Memory B cell (primary cell): Measurements from ENCODE around the gene ATP6V1G2.
"Not testable (repeated sequence)": the region's sequence is repeated elsewhere in the genome, so short reads cannot be mapped to it uniquely, and the experiment has no call there.

Experiments used
- ATAC-seq: fragments of 150-1000 bp; cut with Tn5 transposase; 2 replicates; pipeline ENCODE4 v1.10.0; 2021; ENCODE audit warnings: low read depth, mild to moderate bottlenecking, moderate library complexity
- DNase-seq, 2 donors: peaks; one replicate each; pipeline ENCODE4 v3.0.0; 2022; ENCODE audit warnings: low spot score in 2 of 2
- H3K27ac Mint-ChIP-seq: one replicate; pipeline ENCODE4 v1.8.0; 2022; ENCODE audit warnings: mild to moderate bottlenecking, moderate library complexity, mixed read lengths
- H3K27me3 Mint-ChIP-seq: one replicate; pipeline ENCODE4 v1.8.0; 2022; ENCODE audit warnings: mixed read lengths
- H3K36me3 Mint-ChIP-seq: one replicate; pipeline ENCODE4 v1.8.0; 2022; ENCODE audit warnings: mild to moderate bottlenecking, mixed read lengths
- H3K4me1 Mint-ChIP-seq: one replicate; pipeline ENCODE4 v1.8.0; 2022; ENCODE audit warnings: mixed read lengths
- H3K4me3 Mint-ChIP-seq: one replicate; pipeline ENCODE4 v1.8.0; 2022; ENCODE audit warnings: mild to moderate bottlenecking, moderate library complexity, mixed read lengths
- H3K9me3 Mint-ChIP-seq: one replicate; pipeline ENCODE4 v1.8.0; 2022; ENCODE audit warnings: mixed read lengths

The ATP6V1G2 gene

DNA sequence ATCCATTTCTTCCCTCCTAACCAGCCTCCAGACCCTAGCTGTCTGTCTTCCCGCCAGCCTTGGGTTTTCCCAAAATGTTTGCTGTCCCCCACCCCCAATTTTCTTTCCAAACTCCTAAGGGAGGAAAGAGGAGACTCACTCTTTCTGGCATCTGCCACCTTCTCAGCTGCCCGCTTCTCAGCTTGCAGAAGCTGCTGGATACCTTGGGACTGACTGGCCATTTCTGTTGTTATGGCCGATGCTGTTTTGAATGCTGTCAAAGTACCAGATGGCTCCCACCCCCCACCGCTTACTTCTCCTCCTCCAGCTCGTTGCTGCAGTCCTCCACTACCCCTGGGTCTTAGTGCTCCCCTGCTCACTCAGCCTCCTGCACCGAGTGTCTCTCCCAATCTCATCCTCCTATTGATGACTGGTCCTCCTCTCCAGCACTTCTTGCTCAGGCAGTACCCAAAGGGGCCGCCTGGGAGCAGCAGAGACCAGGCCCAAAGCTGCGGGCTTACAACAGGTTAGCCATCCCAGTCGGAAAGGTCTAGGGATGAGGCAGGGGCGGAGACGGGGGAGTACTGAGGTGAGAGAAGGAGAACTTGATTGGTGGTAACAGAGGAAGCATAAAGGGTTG lies at the start of gene ATP6V1G2:
Gene ATP6V1G2 (minus strand): TSS at position 270 of the 619 bp plus-strand sequence. CDS start 49 bp downstream, at position 221.
- peak; percentile 45 for ATAC-seq
- H3K9me3 Mint-ChIP-seq: no peaks in the 10 kb centered on the region

DNA sequence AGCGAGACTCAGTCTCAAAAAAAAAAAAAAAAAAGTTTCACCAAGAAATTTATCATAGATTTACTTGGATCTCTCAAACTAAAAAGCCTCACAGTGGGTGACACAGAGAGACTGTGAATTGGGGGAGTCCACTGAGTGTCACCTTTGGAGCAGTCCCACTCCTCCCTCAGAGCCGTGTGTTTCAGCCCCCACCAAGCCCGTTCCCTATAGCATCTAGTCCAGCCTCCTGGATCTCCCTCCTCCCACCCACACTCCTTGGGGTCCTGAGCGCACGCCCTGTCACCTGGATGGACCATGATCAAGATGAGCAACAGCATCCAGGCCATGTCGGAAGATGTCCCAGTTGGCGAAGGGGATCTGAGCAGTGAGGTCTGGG lies 46.0 kb upstream of the ATP6V1G2 start:
- peak overlapping the region; percentile 84 for H3K4me3 Mint-ChIP-seq
- peak overlapping the region; percentile 90 for H3K27ac Mint-ChIP-seq
- no peaks in the 10 kb centered on the region for H3K9me3 Mint-ChIP-seq
- ATAC-seq: peak; percentile 3
- no peak for DNase-seq
- H3K36me3 Mint-ChIP-seq: peaks cover 10% of the 10 kb centered on the region
- H3K4me1 Mint-ChIP-seq: peaks cover 38% of the 10 kb centered on the region
- H3K27me3 Mint-ChIP-seq: no peaks in the 10 kb centered on the region

More for the DNA sequence above, at the start of gene ATP6V1G2:
- H3K27ac Mint-ChIP-seq: peak within 1 kb of the TSS; percentile 89
- peak within 1 kb of the TSS; percentile 89 for H3K4me3 Mint-ChIP-seq
- no peaks in the 10 kb centered on the region for H3K36me3 Mint-ChIP-seq
- no peaks in the 10 kb centered on the region for H3K27me3 Mint-ChIP-seq
- peak; percentile 74 to 86 for DNase-seq
- peaks cover 23% of the 10 kb centered on the region for H3K4me1 Mint-ChIP-seq

GRCh38 chr6:31590691-31591090 lies 44.3 kb upstream of the ATP6V1G2 start:
- H3K36me3 Mint-ChIP-seq, H3K4me3 Mint-ChIP-seq, H3K27ac Mint-ChIP-seq, H3K27me3 Mint-ChIP-seq, H3K9me3 Mint-ChIP-seq, ATAC-seq, DNase-seq: not testable (repeated sequence)
- H3K4me1 Mint-ChIP-seq: peaks cover 44% of the 10 kb centered on the region

- Mint-ChIP-seq H3K36me3 (peaks cover 10% of the 10 kb centered on the region), H3K4me3 (no peak overlapping the region), H3K9me3 (no peaks in the 10 kb centered on the region), H3K4me1 (peaks cover 49% of the 10 kb centered on the region), H3K27me3 (no peaks in the 10 kb centered on the region), H3K27ac (peak overlapping the region; percentile 86)
- ATAC-seq: no peak
- no peak for DNase-seq
These were observed 42.7 kb upstream of the ATP6V1G2 start for GRCh38 chr6:31588871-31589650.

DNA sequence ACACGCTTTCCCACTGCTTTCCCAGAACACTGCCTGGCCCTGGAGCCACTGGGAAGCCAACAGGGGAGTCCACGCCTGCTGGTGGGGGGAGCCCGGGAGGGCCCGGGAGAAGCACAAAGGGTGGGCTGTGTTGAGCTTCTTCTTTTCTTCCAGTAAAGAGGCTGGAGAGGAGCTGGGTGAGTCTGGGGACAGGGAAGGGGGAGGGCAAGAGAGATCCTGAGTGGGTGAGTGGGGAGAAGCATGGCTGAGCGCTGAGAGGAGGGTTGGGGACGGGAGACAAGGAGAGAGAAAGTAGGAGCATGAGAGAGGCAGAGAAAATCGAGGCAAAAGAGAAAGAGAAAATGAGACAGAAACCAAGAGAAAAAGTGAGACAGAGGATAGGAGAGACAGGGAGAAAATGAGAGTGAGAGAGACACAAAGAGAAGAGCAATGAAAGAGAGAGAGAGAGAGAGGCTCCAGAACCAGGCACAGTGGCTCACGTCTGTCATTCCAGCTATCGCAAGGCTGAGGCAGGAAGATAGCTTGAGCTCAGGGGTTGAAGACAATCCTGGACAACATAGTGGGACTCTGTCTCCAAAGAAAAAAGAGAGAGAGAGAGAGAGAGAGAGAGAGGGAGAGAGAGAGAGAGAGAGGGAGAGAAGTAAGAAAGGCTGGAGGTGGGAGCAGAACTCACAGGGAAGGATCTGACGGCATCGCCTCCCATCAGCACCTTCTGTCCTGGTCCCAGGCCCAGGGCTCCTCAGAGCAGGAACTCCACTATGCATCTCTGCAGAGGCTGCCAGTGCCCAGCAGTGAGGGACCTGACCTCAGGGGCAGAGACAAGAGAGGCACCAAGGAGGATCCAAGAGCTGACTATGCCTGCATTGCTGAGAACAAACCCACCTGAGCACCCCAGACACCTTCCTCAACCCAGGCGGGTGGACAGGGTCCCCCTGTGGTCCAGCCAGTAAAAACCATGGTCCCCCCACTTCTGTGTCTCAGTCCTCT lies 41.7 kb upstream of the ATP6V1G2 start:
- Mint-ChIP-seq H3K4me3 (peak overlapping the region; percentile 76), H3K27ac (peak overlapping the region; percentile 86), H3K36me3 (peaks cover 10% of the 10 kb centered on the region), H3K4me1 (peaks cover 45% of the 10 kb centered on the region), H3K27me3 (no peaks in the 10 kb centered on the region), H3K9me3 (no peaks in the 10 kb centered on the region)
- DNase-seq (no peak), ATAC-seq (no peak)

- Mint-ChIP-seq H3K9me3 (no peaks in the 10 kb centered on the region), H3K27me3 (no peaks in the 10 kb centered on the region), H3K36me3 (peaks cover 12% of the 10 kb centered on the region), H3K4me1 (peaks cover 43% of the 10 kb centered on the region), H3K4me3 (peak overlapping the region; percentile 73), H3K27ac (peak overlapping the region; percentile 86)
- ATAC-seq: peak; percentile 78
- DNase-seq: peak; percentile 44 to 51
These were observed 40.3 kb upstream of the ATP6V1G2 start for GRCh38 chr6:31586599-31587281.

DNA sequence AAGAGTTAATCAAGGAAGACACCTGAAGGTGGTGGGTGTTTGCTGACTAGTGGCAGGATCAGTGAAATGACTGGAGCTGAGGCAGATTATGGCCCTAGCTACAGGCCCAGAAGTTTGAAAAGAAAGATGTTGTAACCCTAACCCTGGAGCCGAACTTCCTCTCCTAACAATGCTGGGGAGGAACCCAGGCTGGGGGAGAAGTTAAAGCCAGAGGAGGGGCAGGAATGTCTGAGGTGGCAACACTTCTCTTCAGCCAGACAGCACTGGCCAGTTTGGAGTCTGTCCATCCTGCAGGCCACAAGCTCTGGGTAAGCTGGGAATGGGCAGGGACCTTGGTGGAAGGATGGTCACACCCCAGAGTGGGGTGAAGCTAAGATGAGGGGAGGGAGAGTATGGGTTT lies 39.6 kb upstream of the ATP6V1G2 start, which contains the start of gene LST1:
Gene LST1 (plus strand): TSS at position 270 of the 400 bp plus-strand sequence. CDS start 1,023 bp downstream, outside the sequence.
- Mint-ChIP-seq H3K27ac (peak within 1 kb of the TSS; percentile 86), H3K4me3 (peak within 1 kb of the TSS; percentile 73), H3K27me3 (no peaks in the 10 kb centered on the region), H3K36me3 (peaks cover 18% of the 10 kb centered on the region), H3K9me3 (no peaks in the 10 kb centered on the region), H3K4me1 (peaks cover 43% of the 10 kb centered on the region)
- ATAC-seq (peak; percentile 1), DNase-seq (no peak)

DNA sequence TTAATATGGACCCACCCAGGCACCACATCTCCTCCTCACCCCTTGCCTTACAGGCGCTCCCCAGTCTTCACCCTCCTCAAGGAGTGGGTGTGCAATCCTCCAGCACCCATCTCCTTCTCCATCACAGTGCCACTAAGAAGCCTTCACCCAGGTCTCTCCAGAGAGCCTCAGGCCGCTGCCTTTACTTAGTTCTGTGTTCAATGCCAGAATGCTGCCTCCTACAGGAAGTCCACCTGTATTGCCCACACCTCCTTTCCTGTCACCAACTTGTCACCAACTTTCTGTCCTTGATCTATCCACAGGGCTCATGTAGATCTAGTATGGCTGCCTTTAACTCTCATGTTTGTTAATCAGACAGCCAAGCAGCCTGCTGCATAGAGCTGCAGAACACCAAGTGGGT lies 39.1 kb upstream of the ATP6V1G2 start:
- DNase-seq (no peak), ATAC-seq (no peak)
- H3K4me1 Mint-ChIP-seq: peaks cover 41% of the 10 kb centered on the region
- peak overlapping the region; percentile 73 for H3K4me3 Mint-ChIP-seq
- no peaks in the 10 kb centered on the region for H3K27me3 Mint-ChIP-seq
- no peaks in the 10 kb centered on the region for H3K9me3 Mint-ChIP-seq
- H3K27ac Mint-ChIP-seq: peak overlapping the region; percentile 86
- H3K36me3 Mint-ChIP-seq: peaks cover 22% of the 10 kb centered on the region

GRCh38 chr6:31582230-31582643 lies 35.8 kb upstream of the ATP6V1G2 start, which contains the start of gene LTB:
LTB (minus strand) TSS chr6:31582424; CDS start chr6:31582417, 7 bp downstream.
- peak within 1 kb of the TSS; percentile 97 for H3K4me3 Mint-ChIP-seq
- H3K27ac Mint-ChIP-seq: peak within 1 kb of the TSS; percentile 94
- DNase-seq (peak; percentile 50 to 53), ATAC-seq (peak; percentile 62)
- no peaks in the 10 kb centered on the region for H3K27me3 Mint-ChIP-seq
- H3K9me3 Mint-ChIP-seq: no peaks in the 10 kb centered on the region
- peaks cover 41% of the 10 kb centered on the region for H3K4me1 Mint-ChIP-seq
- peaks cover 16% of the 10 kb centered on the region for H3K36me3 Mint-ChIP-seq

DNA sequence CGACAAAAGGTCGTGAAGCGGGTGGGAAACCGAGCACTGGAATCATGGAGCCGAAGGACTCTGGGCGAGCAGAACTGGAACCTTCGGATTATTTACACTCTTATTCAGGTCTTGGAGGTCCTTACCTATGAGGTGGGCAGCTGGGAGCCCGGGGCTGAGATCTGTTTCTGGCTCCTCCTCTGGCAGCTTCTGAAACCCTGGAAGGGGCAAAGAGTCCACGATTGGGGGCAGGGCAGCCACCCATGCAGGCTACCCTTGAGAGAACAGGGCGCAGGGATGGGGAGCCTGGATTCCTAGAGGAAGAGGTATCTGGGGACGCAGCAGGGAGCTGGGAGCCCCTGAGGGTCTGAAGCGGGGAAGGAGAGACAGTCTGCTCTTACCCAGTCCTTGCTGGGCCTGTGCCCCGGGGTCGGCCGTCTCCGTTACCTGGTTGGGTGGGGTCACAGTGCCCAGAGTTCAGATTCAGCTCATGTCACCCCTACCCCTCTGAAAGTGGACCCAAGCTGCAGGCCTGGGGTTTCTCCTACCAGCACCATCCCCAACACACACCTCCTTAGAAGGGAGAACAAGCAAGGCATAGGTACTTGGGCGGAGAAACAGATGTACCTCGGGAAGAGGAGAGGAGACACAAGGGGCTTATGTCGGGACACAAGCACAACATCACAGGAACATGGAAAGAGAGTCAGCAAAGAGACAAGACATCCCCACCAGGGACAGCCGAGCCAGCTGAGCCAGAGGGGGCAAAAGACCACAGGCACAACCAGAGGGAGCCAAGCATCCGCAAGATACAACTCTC lies 35.2 kb upstream of the ATP6V1G2 start:
- peaks cover 18% of the 10 kb centered on the region for H3K36me3 Mint-ChIP-seq
- peak overlapping the region; percentile 94 for H3K27ac Mint-ChIP-seq
- H3K27me3 Mint-ChIP-seq: no peaks in the 10 kb centered on the region
- ATAC-seq (no peak), DNase-seq (peak in 1 of 2 donors; percentile 27)
- peak overlapping the region; percentile 97 for H3K4me3 Mint-ChIP-seq
- H3K4me1 Mint-ChIP-seq: peaks cover 37% of the 10 kb centered on the region
- H3K9me3 Mint-ChIP-seq: no peaks in the 10 kb centered on the region

DNA sequence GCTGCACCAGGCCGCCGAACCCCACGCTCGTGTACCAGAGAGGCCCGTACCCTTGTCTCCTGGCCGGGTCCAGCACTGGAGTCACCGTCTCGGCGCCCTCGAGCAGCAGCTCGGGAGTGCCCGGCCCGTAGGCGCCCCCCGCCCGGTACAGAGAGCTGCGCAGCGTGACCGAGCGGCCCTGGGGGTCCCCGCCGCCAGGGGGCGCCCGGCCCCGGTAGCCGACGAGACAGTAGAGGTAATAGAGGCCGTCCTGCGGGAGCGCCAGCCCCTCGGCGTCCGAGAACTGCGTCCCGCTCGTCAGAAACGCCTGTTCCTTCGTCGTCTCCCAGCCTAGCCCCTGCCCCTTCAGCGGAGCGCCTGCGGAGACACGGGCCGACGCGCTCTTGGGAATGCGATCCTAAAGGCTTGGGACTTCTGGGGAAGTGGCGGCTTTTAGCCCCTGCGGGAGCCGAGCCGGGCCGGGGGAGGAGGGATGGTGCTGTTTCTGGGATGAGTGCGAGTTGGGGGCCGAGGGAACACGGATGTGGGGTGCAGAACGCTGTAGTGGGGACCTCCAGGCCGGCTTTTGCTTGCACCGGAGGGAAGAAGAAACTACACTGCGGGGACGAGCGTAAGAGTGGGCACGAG lies 34.5 kb upstream of the ATP6V1G2 start:
- peak; percentile 69 for ATAC-seq
- H3K9me3 Mint-ChIP-seq: no peaks in the 10 kb centered on the region
- H3K27ac Mint-ChIP-seq: peak overlapping the region; percentile 94
- peaks cover 40% of the 10 kb centered on the region for H3K4me1 Mint-ChIP-seq
- DNase-seq: peak; percentile 87 to 92
- peaks cover 21% of the 10 kb centered on the region for H3K36me3 Mint-ChIP-seq
- no peaks in the 10 kb centered on the region for H3K27me3 Mint-ChIP-seq
- peak overlapping the region; percentile 97 for H3K4me3 Mint-ChIP-seq

GRCh38 chr6:31580438-31580740 lies 34.0 kb upstream of the ATP6V1G2 start:
- H3K4me3 Mint-ChIP-seq: peak overlapping the region; percentile 97
- H3K9me3 Mint-ChIP-seq: no peaks in the 10 kb centered on the region
- H3K4me1 Mint-ChIP-seq: peaks cover 39% of the 10 kb centered on the region
- ATAC-seq: no peak
- peak overlapping the region; percentile 94 for H3K27ac Mint-ChIP-seq
- no peaks in the 10 kb centered on the region for H3K27me3 Mint-ChIP-seq
- peaks cover 23% of the 10 kb centered on the region for H3K36me3 Mint-ChIP-seq
- no peak for DNase-seq
